ENCODE data around the gene NUDT4. TPM values are rescaled to one million over a fixed set of nuclear protein-coding genes. Genes with fewer than 3 reads are reported as not detected.

Gene NUDT4
- total RNA-seq, 1 experiment from 2014 or later: 30.2 TPM

- Histone ChIP-seq H3K9me2 (replicated peaks; ENCODE audit: low read length) (no peaks in the 10 kb centered on the region), H3K79me2 (ENCODE audit: low read length) (peaks cover 9% of the 10 kb centered on the region), H2AFZ (ENCODE audit: low read length) (no peak overlapping the region), H3F3A (ENCODE audit: low read length, unreplicated experiment) (no peaks in the 10 kb centered on the region), H3K36me3 (ENCODE audit: low read depth, low read length) (no peaks in the 10 kb centered on the region), H3K27me3 (ENCODE audit: low read length) (no peaks in the 10 kb centered on the region), H3K9me3 (ENCODE audit: low read length) (no peaks in the 10 kb centered on the region), H3K27ac (ENCODE audit: low read length) (no peak overlapping the region), H3K4me2 (ENCODE audit: low read length) (no peak overlapping the region), H3K4me3 (ENCODE audit: low read length) (no peak overlapping the region), H4K20me1 (ENCODE audit: low read length) (0 out of 2 replicates have a peak, but pooled peaks cover 5% of the 10 kb centered on the region), H3K9ac (ENCODE audit: low read length) (no peak overlapping the region), H3K4me1 (ENCODE audit: insufficient read depth, low read length) (peaks cover 12% of the 10 kb centered on the region)
- TF ChIP-seq EZH2phosphoT487 (IDR thresholded peaks at IDR 0.05; ENCODE audit: borderline replicate concordance, low read length): no peak
- TF ChIP-seq CTCF (conservative IDR thresholded peaks at IDR 0.05; ENCODE audit: low read depth, low read length): no peak
- no peak for TF ChIP-seq EZH2 (IDR thresholded peaks at IDR 0.05; ENCODE audit: low read length, unreplicated experiment)
- POLR2A ChIA-PET (ENCODE audit: unreplicated experiment): no interaction called here
- CTCF ChIA-PET: no interaction called here
- intact Hi-C loops (cut with micrococcal nuclease): loop anchor here (10.0 kb wide), 1 partner anchor 109 kb away; no protein-coding TSS in a partner anchor
- BruUV-seq (replicated peaks): no TSS peak
- ATAC-seq (no peak), DNase-seq (no peak)
Measured at GRCh38 chr12:93373961-93374656, 3.6 kb upstream of the NUDT4 start.

- BruUV-seq (replicated peaks): no TSS peak
- intact Hi-C loops (cut with micrococcal nuclease): loop anchor here (2.0 to 10.0 kb wide), 5 partner anchors 49 to 284 kb away; no protein-coding TSS in a partner anchor
- CTCF ChIA-PET: interaction anchor here (0.6 kb wide), 1 partner anchor 361 kb away, joined by 6 read pairs; no protein-coding TSS in a partner anchor
- ATAC-seq (no peak), DNase-seq (no peak)
- Histone ChIP-seq H3K27ac (ENCODE audit: low read length) (no peak overlapping the region), H3K9me2 (replicated peaks; ENCODE audit: low read length) (no peaks in the 10 kb centered on the region), H2AFZ (ENCODE audit: low read length) (no peak overlapping the region), H3F3A (ENCODE audit: low read length, unreplicated experiment) (no peaks in the 10 kb centered on the region), H3K79me2 (ENCODE audit: low read length) (peaks cover 27% of the 10 kb centered on the region), H3K9me3 (ENCODE audit: low read length) (no peaks in the 10 kb centered on the region), H3K27me3 (ENCODE audit: low read length) (no peaks in the 10 kb centered on the region), H3K4me3 (ENCODE audit: low read length) (no peak overlapping the region), H3K36me3 (ENCODE audit: low read depth, low read length) (no peaks in the 10 kb centered on the region), H3K9ac (ENCODE audit: low read length) (no peak overlapping the region), H3K4me1 (ENCODE audit: insufficient read depth, low read length) (peaks cover 22% of the 10 kb centered on the region), H4K20me1 (ENCODE audit: low read length) (peaks cover 23% of the 10 kb centered on the region), H3K4me2 (ENCODE audit: low read length) (peak overlapping the region; percentile 90; the same call in 1 of the 2 replicates)
- TF ChIP-seq EZH2phosphoT487 (IDR thresholded peaks at IDR 0.05; ENCODE audit: borderline replicate concordance, low read length) (no peak), EZH2 (IDR thresholded peaks at IDR 0.05; ENCODE audit: low read length, unreplicated experiment) (no peak), CTCF (conservative IDR thresholded peaks at IDR 0.05; ENCODE audit: low read depth, low read length) (no peak)
- POLR2A ChIA-PET (ENCODE audit: unreplicated experiment): no interaction called here
Measured at GRCh38 chr12:93375906-93376305, 1.8 kb upstream of the NUDT4 start.

Measured in PC-3 (cell line).